ENCODE data around the gene CSRP3. TPM values are rescaled to one million over a fixed set of nuclear protein-coding genes. Genes with fewer than 3 reads are reported as not detected.

The CSRP3 gene
- total RNA-seq, 1 experiment from 2014 or later = not detected

GRCh38 chr11:19244621-19245020 is 42.8 kb upstream of the CSRP3 start:
- H3K4me3 Mint-ChIP-seq (ENCODE audit: unreplicated experiment) = no peak overlapping the region
- POLR2A ChIA-PET = interaction anchor here (0.9 to 1.4 kb wide), 2 partner anchors 13 to 15 kb away, joined by 3 to 4 read pairs; no protein-coding TSS in a partner anchor

GRCh38 chr11:19244084-19244483 is 42.3 kb upstream of the CSRP3 start:
- POLR2A ChIA-PET = interaction anchor here (0.9 to 1.4 kb wide), 2 partner anchors 12 to 14 kb away, joined by 3 to 4 read pairs; no protein-coding TSS in a partner anchor
- no peak overlapping the region for H3K27ac Mint-ChIP-seq (ENCODE audit: low read depth, unreplicated experiment)
- H3K9me3 Mint-ChIP-seq (ENCODE audit: unreplicated experiment) = no peaks in the 10 kb centered on the region
- BruUV-seq (replicated peaks) = no TSS peak
- peak; percentile 82 for DNase-seq (ENCODE audit: unreplicated experiment)
- no peak overlapping the region for H3K4me3 Mint-ChIP-seq (ENCODE audit: unreplicated experiment)
- no peak for TF ChIP-seq CTCF (IDR thresholded peaks at IDR 0.05; ENCODE audit: unreplicated experiment)
- H3K4me1 Mint-ChIP-seq (ENCODE audit: insufficient read depth, unreplicated experiment) = peaks cover 17% of the 10 kb centered on the region
- CTCF ChIA-PET = interaction anchor here (0.6 to 2.8 kb wide), 5 partner anchors 10 to 167 kb away, joined by 3 to 18 read pairs (median 5); no protein-coding TSS in a partner anchor
- no peaks in the 10 kb centered on the region for H3K36me3 Mint-ChIP-seq (ENCODE audit: insufficient read depth, unreplicated experiment)
- no peaks in the 10 kb centered on the region for H3K27me3 Mint-ChIP-seq (ENCODE audit: insufficient read depth, unreplicated experiment)
- intact Hi-C loops (cut with micrococcal nuclease) = loop anchor here (5.0 kb wide), 1 partner anchor 167 kb away; no protein-coding TSS in a partner anchor

More at GRCh38 chr11:19244621-19245020, 42.8 kb upstream of the CSRP3 start:
- CTCF ChIA-PET = interaction anchor here (0.6 to 2.8 kb wide), 10 partner anchors 9 to 426 kb away, joined by 3 to 18 read pairs (median 4); no protein-coding TSS in a partner anchor
- intact Hi-C loops (cut with micrococcal nuclease) = loop anchor here (5.0 kb wide), 1 partner anchor 167 kb away; no protein-coding TSS in a partner anchor
- Mint-ChIP-seq H3K27ac (ENCODE audit: low read depth, unreplicated experiment) (no peak overlapping the region), H3K36me3 (ENCODE audit: insufficient read depth, unreplicated experiment) (no peaks in the 10 kb centered on the region), H3K27me3 (ENCODE audit: insufficient read depth, unreplicated experiment) (no peaks in the 10 kb centered on the region), H3K9me3 (ENCODE audit: unreplicated experiment) (no peaks in the 10 kb centered on the region), H3K4me1 (ENCODE audit: insufficient read depth, unreplicated experiment) (peaks cover 14% of the 10 kb centered on the region)
- DNase-seq (ENCODE audit: unreplicated experiment) = peak; percentile 51
- no TSS peak for BruUV-seq (replicated peaks)
- TF ChIP-seq CTCF (IDR thresholded peaks at IDR 0.05; ENCODE audit: unreplicated experiment) = no peak

- no peaks in the 10 kb centered on the region for H3K9me3 Mint-ChIP-seq (ENCODE audit: unreplicated experiment)
- TF ChIP-seq CTCF (IDR thresholded peaks at IDR 0.05; ENCODE audit: unreplicated experiment) = no peak
- ChIA-PET CTCF (interaction anchor here (2.8 kb wide), 1 partner anchor 167 kb away, joined by 18 read pairs; no protein-coding TSS in a partner anchor), POLR2A (interaction anchor here (1.4 kb wide), 1 partner anchor 12 kb away, joined by 3 read pairs; no protein-coding TSS in a partner anchor)
- H3K4me3 Mint-ChIP-seq (ENCODE audit: unreplicated experiment) = no peak overlapping the region
- intact Hi-C loops (cut with micrococcal nuclease) = loop anchor here (5.0 kb wide), 1 partner anchor 166 kb away; no protein-coding TSS in a partner anchor
- H3K4me1 Mint-ChIP-seq (ENCODE audit: insufficient read depth, unreplicated experiment) = peaks cover 18% of the 10 kb centered on the region
- no peak overlapping the region for H3K27ac Mint-ChIP-seq (ENCODE audit: low read depth, unreplicated experiment)
- H3K27me3 Mint-ChIP-seq (ENCODE audit: insufficient read depth, unreplicated experiment) = no peaks in the 10 kb centered on the region
- DNase-seq (ENCODE audit: unreplicated experiment) = no peak
- H3K36me3 Mint-ChIP-seq (ENCODE audit: insufficient read depth, unreplicated experiment) = no peaks in the 10 kb centered on the region
- no TSS peak for BruUV-seq (replicated peaks)
Observed at GRCh38 chr11:19243613-19244012, 41.8 kb upstream of the CSRP3 start.

DNA sequence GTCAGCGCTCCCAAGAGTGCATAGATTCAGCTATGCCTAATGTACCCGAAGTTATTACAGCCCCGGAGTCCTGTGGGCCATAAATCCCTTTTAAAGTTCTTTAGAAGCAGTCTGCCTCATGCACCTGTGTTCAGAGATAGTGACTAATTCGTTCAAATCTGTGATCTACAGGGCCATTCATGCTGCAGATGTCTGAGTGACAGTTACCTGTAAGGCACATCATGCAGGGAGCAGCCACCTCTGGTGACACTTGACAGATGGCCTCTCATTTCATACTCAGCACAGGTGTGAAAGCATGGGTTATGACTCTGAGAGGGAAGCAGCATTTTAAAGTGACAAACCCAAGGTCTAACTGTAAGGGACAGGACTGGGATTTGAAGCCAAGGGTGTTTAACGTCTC is 41.4 kb upstream of the CSRP3 start:
- BruUV-seq (replicated peaks) = no TSS peak
- TF ChIP-seq CTCF (IDR thresholded peaks at IDR 0.05; ENCODE audit: unreplicated experiment) = no peak
- POLR2A ChIA-PET = interaction anchor here (1.4 kb wide), 1 partner anchor 11 kb away, joined by 3 read pairs; no protein-coding TSS in a partner anchor
- CTCF ChIA-PET = interaction anchor here (2.8 kb wide), 1 partner anchor 166 kb away, joined by 18 read pairs; no protein-coding TSS in a partner anchor
- Mint-ChIP-seq H3K27ac (ENCODE audit: low read depth, unreplicated experiment) (no peak overlapping the region), H3K36me3 (ENCODE audit: insufficient read depth, unreplicated experiment) (no peaks in the 10 kb centered on the region), H3K9me3 (ENCODE audit: unreplicated experiment) (no peaks in the 10 kb centered on the region), H3K27me3 (ENCODE audit: insufficient read depth, unreplicated experiment) (no peaks in the 10 kb centered on the region), H3K4me1 (ENCODE audit: insufficient read depth, unreplicated experiment) (peaks cover 18% of the 10 kb centered on the region), H3K4me3 (ENCODE audit: unreplicated experiment) (peak overlapping the region; percentile 23)
- no peak for DNase-seq (ENCODE audit: unreplicated experiment)
- intact Hi-C loops (cut with micrococcal nuclease) = loop anchor here (5.0 kb wide), 1 partner anchor 166 kb away; no protein-coding TSS in a partner anchor

Data from MCF 10A (cell line).